HG02973 (cell line): Measurements from ENCODE around the gene RARB.

Experiments used
- ATAC-seq: cut with Tn5 transposase; IDR thresholded peaks from one replicate; pipeline ENCODE4 v1.9.1; 2021; ENCODE audit warnings: moderate library complexity; ENCODE audit not compliant: unreplicated experiment

Gene RARB

DNA sequence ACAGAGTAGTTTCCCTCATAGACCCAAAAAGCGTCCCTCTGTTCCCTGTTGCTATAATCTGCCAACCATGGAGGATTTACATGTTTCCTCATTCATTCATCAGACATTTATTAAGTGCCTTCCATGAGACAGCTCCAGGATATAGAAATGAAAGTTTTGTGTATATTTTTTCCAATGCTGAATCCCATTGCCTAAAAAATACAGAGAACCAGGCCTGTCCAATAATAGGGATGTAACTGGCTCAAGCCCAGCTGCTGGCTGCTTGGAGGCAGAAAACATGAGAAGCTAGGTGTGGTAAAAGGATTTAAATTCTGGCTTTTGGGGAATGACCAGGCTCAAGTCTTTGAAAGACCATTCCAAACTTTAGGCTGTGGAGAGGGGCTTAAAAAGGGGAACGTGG lies 41.5 kb downstream of the RARB start:
- no peak for ATAC-seq

DNA sequence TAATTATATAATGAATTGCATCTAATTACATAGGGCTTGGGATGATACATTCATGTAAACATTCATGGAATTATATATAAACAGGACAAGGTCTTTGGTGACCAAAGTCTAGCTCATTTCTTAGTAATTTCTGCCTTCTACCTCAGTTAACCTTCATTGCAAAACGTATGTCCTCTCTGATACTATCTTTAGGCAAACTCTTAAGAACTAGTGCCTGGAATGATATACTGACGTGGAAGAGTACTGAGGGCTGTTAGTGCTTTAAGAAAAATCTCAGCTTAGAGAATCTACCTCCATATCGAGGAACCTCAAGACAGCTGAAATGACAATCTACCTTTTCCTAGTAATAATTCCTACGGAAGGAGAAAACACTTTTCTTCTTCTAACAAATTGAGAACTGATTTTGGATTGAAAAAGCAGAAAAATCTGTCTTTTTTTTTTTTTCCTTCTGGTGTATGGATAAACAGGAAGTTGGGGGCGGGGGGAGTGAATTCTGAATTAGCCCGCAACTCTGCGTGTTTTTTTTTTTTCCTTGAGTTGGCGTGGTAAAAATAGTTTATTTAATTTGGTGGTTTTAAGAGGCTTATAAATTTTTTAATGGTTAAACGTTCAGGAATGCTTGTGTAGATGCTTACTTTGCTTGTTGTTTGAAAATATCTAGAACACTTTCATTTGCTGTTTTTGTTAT lies 43.2 kb downstream of the RARB start:
- ATAC-seq = no peak

DNA sequence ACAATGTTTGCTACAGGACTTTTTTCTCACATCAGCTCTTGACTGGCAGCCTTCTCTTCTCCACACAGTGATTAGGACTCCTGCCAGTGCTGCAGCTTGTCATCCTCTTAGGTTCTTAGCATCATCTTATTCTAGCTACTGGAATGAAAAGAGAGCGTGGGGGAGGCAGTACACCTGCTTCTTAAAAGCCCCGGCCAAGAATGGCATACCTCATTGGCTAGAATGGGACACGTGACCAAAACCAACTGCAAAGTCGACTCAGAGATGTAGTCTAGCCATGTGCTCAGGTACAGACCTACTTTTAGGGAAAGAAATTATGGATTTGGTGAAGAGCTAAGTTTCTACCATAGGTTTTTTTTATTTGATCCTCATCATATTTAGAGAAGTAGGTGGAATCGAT lies 44.1 kb downstream of the RARB start:
- no peak for ATAC-seq

DNA sequence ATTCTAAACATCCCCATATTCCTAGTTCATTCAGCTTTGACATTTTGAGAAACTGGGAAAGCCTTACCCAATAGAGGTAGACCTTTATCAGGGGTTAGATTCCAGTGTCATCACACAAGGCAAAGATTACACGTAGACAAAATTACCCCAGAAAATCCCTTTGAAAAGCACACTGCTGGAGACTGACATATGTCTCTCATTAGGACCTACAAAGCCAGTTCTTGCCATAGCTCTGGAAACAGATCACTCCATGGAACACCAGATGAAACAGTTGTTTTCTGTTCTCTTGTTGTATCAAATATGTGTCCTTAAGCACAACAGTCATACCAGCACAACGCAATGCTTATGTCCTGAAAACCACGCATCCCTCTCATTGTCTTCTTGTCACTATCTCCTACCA lies 44.7 kb downstream of the RARB start:
- no peak for ATAC-seq

DNA sequence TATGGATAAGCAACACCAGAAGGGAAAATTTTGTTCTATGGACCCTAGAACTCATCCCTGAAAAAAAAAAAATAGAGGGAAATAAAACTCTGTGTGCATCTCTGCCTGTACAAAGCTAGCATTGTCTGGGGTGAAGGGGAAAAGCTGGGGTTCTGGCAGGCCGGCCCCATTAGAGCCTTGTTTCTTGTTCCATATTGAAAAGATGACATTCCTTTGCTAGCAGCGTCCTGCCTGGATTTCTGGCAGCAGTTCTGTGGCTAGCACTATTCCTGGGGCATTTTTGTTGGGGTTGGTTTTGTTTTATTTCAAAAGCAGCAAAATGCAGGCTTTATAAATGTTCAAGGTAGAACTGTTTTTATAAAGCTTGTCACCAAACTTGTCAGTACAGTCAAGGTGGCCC lies 45.2 kb downstream of the RARB start:
- no peak for ATAC-seq

DNA sequence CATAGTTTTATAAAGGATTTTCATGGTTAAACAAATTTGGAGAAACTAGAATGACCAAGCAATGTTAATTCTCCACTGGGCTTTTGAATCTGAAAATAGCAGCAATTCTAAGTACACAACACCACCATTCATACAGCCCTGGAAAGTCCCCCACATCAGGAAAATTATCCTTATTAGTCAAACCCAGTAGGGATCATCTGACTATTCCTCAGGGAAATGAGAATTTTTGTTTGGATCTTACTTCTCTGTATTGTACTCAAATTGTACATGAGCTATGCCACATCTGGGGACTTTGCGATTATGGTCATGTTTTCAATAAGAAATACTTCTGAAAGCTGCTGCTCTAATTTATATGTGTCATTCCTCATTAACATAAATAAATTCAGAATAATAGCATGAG lies 46.0 kb downstream of the RARB start:
- ATAC-seq = no peak

DNA sequence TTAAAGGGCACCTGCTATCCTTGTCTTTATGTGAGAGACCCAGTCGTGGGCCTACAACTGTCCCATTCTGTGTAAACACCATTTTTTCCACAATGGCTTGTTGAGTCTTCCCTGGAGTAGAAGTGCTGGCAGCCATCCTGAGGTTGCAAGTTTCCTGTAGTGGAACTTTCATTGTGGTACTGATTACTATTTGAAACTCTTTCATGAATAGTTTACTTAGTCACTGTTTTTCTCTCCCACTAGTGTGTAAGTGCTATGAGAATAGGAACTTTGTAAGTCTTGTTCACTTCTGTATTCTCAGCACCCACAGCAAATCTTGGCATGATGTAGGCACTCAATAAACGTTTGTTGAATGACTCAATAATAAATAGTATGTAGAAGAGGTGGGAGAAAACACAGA lies 48.6 kb downstream of the RARB start:
- no peak for ATAC-seq

DNA sequence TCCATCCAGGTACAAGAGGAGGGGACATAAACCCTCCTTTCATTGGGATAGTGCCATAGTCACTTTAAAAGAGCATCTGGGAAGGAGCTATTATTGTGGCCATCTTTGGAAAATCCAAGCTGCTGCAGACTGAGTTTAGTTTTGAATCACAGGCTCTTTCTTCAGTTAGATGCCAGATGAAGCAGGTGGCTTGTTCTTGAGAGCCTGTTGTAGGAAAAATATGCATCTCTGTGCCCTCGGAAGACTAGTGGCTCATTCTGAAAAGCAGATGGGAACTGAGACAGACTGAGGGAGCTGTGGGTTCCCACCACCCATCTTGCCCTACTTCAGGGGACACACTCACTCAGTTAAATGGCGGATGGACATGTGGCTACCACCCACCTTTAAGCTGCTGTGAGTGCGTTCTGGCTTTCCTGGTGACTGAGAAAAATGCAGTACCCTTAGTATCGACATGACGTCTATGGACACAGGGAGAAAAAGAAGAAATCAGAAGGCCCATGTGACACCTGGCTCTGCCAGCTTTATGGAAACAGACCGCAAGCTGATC lies 50.2 kb downstream of the RARB start:
- no peak for ATAC-seq

DNA sequence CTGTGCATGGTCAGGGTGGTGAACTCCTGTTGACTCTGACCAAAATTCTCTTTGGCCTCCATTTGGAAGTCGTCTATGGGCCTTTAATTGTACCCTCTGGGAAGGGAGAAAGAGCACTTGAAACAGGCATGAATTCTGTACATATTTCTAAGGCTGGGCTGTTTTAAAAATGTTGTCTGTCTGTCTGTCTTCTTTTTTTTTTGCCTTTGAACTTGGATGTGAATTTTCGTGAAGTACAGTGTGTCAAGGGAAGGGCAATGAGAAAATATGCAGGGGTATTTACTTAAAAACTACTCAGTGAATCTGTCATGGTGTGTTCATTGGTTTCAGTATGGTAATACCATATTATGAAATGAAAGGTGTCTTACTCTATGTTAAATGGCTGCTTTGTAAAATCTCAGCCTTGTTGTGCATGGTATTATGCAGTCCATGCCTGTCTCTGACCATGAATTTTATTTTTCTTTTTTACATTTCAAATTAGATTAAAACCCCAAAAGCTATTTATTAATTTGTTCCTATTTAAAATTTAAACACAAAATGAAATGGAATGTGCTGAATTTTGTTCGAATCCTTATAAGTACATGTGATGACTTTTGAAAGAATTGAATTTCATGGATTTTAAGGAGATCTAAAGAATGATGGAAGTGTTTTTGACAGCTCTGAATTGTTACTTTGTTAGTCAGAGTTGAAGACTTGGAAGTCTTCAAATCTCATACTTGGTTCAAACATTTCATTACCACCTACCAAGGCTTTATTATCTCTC lies 51.1 kb downstream of the RARB start:
- ATAC-seq = no peak

DNA sequence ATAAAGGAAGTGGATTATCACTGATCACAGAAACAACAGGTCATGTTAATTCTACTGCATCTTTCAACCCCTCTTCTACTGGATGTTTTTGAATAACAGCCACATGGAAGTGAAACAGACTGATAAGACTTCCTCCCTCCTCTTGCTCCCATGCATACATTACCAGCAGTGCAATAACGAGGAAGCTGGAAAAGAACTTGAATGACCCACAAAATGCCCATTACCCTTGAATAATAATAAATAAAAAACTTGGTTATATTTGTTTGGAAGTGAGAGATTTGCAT lies 51.6 kb downstream of the RARB start:
- no peak for ATAC-seq

DNA sequence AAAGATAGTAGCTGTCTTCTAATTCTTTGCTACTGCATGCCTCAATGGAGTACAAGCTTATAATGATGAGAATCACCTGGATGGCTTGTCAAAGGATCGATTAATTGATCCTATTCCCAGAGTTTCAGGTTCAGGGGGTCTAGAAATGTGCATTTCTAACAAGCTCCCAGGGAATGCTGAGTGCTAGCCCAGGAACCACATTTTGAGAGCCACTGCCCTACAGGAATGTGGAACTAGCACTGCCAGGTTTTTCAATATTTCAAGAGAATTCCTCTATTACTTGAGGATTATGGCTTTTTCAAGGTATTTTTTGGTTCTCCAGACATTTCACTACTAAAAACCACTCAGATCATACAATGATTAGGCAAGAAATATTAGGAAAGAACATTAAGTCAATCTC lies 52.7 kb downstream of the RARB start:
- no peak for ATAC-seq

DNA sequence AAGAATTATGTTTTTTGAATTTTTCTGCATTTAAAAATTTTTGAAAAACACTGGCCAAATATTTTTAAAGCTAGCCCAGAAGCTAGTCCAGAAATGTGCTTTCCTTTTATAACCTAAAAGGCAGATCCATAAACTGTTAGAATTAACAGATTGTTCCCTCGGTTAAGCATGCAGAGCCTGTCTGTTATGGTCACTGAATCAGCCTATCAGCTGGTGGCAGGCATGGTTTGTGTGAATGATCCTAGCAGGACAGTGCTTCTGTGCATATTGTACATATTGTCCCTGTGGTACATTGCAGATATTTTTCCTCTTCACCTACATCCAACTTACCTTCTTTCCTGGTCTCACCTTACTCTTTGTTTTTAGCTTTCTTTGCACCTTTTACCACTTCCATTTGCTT lies 53.3 kb downstream of the RARB start:
- ATAC-seq = no peak

DNA sequence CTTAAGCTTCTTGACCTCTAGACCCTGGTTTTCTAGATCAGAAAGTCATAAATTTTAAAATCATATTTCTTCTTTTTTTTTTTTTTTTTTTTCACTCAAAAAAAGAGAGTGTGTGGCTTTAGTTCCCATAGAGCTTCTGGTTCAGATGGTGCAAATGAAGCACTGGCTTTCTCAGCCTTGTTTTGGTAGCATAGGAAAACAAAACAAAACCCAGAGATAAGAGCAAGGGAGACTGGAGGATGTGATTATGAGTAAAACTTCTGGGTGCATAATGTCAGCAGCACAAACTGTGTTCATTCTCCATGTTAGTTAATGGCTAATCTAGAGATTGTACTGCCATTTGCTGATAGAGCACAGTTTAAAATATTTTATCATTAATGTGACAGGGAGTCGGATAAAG lies 55.4 kb downstream of the RARB start:
- ATAC-seq = no peak

DNA sequence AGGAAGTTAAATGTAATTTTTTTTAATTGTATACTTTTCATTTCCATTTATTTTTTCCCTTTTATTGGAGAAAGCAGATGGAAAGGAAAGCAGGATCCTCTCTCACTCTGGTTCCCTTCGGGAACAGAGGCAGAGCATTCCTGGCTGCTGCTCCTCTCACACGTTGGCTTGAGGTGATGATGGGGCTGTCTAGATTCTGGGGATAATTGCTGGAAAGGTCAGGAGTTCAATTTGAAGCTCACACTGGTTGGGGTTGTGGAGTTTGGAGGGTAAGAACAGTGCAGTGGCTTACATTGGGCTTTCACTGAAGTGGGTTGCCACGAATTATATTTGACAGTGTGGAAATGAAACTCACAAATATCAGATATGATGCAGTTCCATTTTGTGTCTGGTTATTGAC lies 57.6 kb downstream of the RARB start:
- ATAC-seq = no peak

DNA sequence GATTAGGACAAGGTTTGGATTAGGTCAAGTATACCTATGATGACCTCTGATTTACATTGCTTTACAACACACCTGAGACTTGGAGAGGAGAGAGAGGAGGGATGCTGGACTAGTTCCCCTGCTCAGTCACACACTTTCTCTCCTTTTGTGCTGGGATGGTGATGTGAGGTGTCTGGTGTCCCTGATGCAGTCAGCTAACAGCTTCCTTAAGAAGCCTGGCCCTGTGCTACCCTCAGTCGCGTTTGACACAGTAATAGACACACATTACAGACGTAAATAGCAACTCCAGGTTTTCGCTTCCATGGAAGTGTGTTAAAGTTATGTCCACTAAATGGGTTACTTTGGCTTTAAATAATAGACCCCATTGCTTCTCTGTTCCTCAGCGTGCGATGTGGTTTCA lies 58.9 kb downstream of the RARB start:
- no peak for ATAC-seq

DNA sequence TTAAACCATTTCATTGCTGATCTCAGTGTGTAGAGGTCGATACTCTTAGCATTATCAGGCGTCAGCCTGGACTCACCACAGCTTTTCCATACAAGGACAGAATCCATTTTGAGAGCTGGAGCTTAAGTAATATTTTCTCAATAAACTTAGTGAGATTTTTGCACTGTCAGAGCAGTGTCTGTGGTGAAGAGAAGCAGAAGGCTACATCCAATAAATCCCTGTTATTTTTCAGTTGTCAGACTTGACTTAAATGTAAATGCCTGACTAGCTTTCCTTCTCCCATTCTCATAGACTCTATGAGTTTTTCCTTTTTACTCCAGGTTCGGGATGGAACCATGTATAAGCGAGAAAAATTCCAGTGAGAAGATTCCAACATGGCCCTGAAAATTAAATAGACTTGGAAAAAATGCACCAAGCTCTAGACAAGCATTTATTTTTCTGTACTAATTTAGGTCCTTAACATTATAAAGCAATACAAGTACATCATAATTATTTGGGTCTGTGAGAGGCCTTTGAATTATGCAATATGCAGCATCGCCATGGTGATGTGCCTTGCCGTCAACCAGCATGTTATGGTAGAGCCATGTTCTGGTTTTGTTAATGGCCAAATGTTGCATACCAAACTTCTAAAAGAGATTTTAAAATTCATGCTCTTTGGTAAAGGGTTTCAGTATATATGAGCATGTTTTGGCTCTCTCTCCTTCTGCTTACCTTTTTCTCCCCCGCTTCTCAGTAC lies 62.0 kb downstream of the RARB start:
- ATAC-seq = no peak

DNA sequence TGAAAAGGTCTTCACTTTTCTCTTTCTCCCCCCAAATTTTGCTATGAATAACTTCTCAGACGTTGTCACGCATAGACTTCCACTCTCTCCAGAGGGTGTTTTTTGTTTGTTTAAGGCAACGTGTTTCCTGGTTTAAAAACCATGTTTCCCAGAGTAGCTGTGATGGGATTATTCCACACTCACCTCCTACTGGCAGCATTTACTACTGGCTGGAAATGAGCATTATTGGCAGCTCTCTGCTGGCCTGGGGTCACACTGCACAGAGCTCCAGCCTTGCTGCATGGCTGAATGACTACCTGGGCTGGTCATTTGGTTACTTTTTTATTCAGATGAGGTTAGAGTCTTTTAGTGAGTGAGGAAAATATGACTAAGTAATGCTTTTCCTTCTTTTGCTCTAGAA lies 65.2 kb downstream of the RARB start:
- no peak for ATAC-seq

DNA sequence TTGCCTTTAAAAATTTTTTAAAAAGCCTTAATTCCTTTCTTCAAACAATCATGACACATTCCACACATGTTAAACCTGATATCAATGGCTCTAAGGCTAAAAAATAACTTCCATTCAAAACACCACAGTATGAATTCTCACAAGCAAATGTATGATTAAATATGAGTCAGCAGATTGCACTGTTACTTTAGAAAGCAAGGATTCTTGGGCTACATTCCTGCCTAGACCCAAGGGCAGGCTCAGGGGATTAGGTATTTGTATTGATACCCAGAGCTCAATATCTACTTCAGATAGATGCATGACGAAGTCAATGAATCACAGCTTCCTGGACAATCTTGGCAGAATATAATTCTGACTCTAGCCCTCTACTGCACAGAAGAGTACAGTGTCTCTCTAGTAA lies 65.7 kb downstream of the RARB start:
- no peak for ATAC-seq

DNA sequence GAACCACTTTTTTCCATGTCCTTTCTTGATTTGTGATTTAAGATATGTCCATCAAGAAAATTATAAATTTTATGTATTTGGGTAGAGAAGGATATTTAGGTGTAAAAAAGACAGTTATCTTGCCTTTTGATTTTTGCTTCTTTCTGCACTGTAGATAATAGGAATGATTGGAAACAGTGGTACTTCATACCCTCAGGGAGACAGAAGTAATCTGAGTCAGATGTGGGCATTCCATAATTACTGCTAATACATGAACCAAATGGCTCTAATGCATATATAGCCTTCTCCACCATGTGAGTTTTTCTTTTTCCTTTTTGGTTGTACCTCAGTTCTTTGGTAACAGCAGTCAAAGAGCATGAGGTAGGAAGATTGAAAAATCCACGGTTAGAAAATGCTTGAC lies 67.2 kb downstream of the RARB start:
- no peak for ATAC-seq

DNA sequence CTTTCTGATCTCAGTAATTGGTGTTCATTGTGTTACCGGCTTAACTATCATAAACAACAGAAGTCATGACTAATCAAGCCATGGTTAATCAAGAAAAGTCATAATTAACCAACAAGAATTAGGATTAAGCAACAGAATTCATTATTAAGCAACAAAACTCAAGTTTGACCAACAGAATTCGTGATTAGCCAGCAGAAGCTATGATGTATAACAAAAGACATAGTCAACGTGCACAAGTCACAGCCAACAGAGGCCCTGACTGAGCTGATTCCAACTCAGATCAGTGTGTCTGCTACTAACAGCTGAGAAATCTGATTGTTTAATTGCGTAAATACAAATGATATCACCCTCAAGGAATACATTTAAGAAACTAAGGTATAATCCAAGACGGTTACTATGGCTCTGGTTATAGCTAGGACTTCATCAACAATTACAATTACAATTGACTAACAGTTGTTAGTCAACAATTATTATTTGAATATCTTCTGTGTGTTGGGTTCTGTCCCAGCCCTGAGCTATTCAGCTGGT lies 67.7 kb downstream of the RARB start:
- ATAC-seq = no peak

DNA sequence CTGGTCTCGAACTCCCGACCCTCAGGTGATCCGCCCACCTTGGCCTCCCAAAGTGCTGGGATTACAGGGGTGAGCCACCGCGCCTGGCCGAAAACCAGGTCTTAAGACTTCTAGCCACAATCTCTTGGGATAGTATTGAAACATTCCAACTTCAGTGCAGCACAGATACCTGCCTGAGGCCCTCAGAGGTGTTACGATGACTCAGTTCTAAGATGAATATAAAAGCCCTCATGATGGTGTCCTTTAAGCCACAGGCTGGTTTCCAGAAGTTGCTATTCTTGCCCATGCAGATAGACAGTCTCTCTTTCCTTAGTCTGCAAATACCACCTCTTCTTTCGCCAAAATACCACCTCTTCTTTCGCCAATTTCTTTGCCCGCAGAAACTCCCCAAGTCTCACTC lies 69.0 kb downstream of the RARB start:
- ATAC-seq = no peak

DNA sequence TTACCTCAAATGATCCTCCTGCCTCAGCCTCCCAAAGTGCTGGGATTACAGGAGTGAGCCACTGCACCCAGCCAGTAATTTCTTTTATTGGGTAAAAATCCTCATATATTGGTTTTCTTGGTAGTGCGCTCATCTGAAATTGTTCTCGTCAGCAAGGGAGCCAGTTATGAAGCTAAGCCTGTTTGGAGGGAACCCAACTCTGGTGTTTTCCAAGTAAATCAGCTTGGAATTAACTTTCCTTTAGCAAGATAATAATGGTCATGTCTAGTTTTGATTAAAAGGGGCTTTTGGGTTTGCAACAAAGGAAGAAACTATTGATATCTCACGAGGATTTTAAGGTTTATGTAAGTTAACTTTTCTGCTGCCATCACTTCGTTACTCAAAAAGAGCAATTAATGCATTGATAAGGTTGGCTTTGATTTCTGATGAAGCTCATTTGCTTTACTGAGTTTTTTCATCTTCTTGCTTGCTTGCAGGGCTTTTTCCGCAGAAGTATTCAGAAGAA lies 72.7 kb downstream of the RARB start:
- ATAC-seq = no peak
